ENCODE measurements around the gene CYFIP2. TPM values are rescaled to one million over a fixed set of nuclear protein-coding genes. Genes with fewer than 3 reads are reported as not detected.
"Not testable (repeated sequence)": the region's sequence is repeated elsewhere in the genome, so short reads cannot be mapped to it uniquely, and the experiment has no call there.

The CYFIP2 gene
- total RNA-seq, 8 experiments from 2014 or later = 8.0 to 116 (median 88.5) TPM

- ATAC-seq (replicated peaks in 6 of 8); H3K4me3 ChIP-seq; H3K27ac ChIP-seq; in situ Hi-C loops (cut with MboI; ENCODE audit: low pct_unique_long_range_greater_than_20kb in 2 of 9, low sequenced_read_pairs in 9 of 9, unreplicated experiment in 9 of 9); H3K4me1 ChIP-seq (replicated peaks in 1 of 2): not testable (repeated sequence)
- WGBS, 10 experiments = 70 to 100% (median 84%) methylated on average over 1 to 5 of the region's 5 CpGs; no CpG with 5 or more reads in 5 of the 10 experiments
These were observed 164.0 kb downstream of the CYFIP2 start for GRCh38 chr5:157429920-157430319.

GRCh38 chr5:157431544-157432200 lies 165.7 kb downstream of the CYFIP2 start:
- 0 to 80% (median 34%) methylated on average over 1 to 4 of the region's 4 CpGs; no CpG with 5 or more reads in 2 of the 10 experiments for WGBS, 10 experiments
- in situ Hi-C loops (cut with MboI; ENCODE audit: low pct_unique_long_range_greater_than_20kb in 2 of 9, low sequenced_read_pairs in 9 of 9, unreplicated experiment in 9 of 9) = no loop called here
- no peak overlapping the region for H3K4me3 ChIP-seq
- no peaks in the 10 kb centered on the region for H3K4me1 ChIP-seq (replicated peaks in 1 of 2)
- no peak overlapping the region for H3K27ac ChIP-seq
- peak; percentile 21 to 99 (median 64) for ATAC-seq (replicated peaks in 6 of 8)

GRCh38 chr5:157434096-157434495 lies 168.2 kb downstream of the CYFIP2 start:
- no peak overlapping the region for H3K4me3 ChIP-seq
- in situ Hi-C loops (cut with MboI; ENCODE audit: low pct_unique_long_range_greater_than_20kb in 2 of 9, low sequenced_read_pairs in 9 of 9, unreplicated experiment in 9 of 9) = no loop called here
- no peak overlapping the region for H3K27ac ChIP-seq
- no peak for ATAC-seq (replicated peaks in 6 of 8)
- no peaks in the 10 kb centered on the region for H3K4me1 ChIP-seq (replicated peaks in 1 of 2)
- WGBS, 10 experiments = 72 to 100% (median 96%) methylated on average over 2 to 3 of the region's 4 CpGs; no CpG with 5 or more reads in 4 of the 10 experiments

- peak in 7 of 8 experiments; percentile 17 to 89 (median 67) for ATAC-seq (replicated peaks in 6 of 8)
- Histone ChIP-seq H3K27ac (no peak overlapping the region), H3K4me3 (no peak overlapping the region), H3K4me1 (replicated peaks in 1 of 2) (peaks cover 8 to 11% of the 10 kb centered on the region in 2 donors)
- in situ Hi-C loops (cut with MboI; ENCODE audit: low pct_unique_long_range_greater_than_20kb in 2 of 9, low sequenced_read_pairs in 9 of 9, unreplicated experiment in 9 of 9) = no loop called here
- WGBS, 10 experiments = 0 to 86% (median 46%) methylated on average over 1 to 6 of the region's 7 CpGs; no CpG with 5 or more reads in 2 of the 10 experiments
These were observed 177.2 kb downstream of the CYFIP2 start for GRCh38 chr5:157443041-157443549.

- Histone ChIP-seq H3K27ac (no peak overlapping the region), H3K4me1 (replicated peaks in 1 of 2) (peaks cover 8 to 11% of the 10 kb centered on the region in 2 donors), H3K4me3 (no peak overlapping the region)
- in situ Hi-C loops (cut with MboI; ENCODE audit: low pct_unique_long_range_greater_than_20kb in 2 of 9, low sequenced_read_pairs in 9 of 9, unreplicated experiment in 9 of 9) = no loop called here
- 47 to 100% (median 71%) methylated on average over 2 to 4 of the region's 4 CpGs; no CpG with 5 or more reads in 3 of the 10 experiments for WGBS, 10 experiments
- no peak for ATAC-seq (replicated peaks in 6 of 8)
These were observed 178.3 kb downstream of the CYFIP2 start for GRCh38 chr5:157444224-157444623.

Other genes starting within 250 kb of the CYFIP2 start
- gene HAVCR1, start 207.0 kb upstream of the CYFIP2 start, total RNA-seq = under 1 TPM in 3 of 8 experiments, not detected in 5; 0.11 to 0.57 (median 0.13) TPM
- gene HAVCR2, start 157.1 kb upstream of the CYFIP2 start, total RNA-seq = 1 to 10 TPM in 1 of 8 experiments, under 1 TPM in 6, not detected in 1; 0.10 to 1.3 (median 0.25) TPM
- 10 to 100 TPM; 10.7 to 20.8 (median 15.4) TPM for gene MED7, start 123.3 kb upstream of the CYFIP2 start, total RNA-seq
- under 1 TPM in 4 of 8 experiments, not detected in 4; 0.14 to 0.54 (median 0.31) TPM for gene GARIN3, start 99.9 kb upstream of the CYFIP2 start, total RNA-seq
- gene ITK, start 85.3 kb upstream of the CYFIP2 start, total RNA-seq = 10 to 100 TPM in 1 of 8 experiments, 1 to 10 TPM in 1, under 1 TPM in 5, not detected in 1; 0.18 to 76.4 (median 0.80) TPM
- gene NIPAL4, start 194.1 kb downstream of the CYFIP2 start, total RNA-seq = 1 to 10 TPM in 3 of 8 experiments, under 1 TPM in 5; 0.16 to 5.9 (median 0.62) TPM

Measured in motor neuron (in vitro differentiated cells).